DMS53 treated with DMSO at 0.1 percent for 48 hours (cell line): Measurements from ENCODE around the gene ACTR5.
"Not testable (repeated sequence)": the region's sequence is repeated elsewhere in the genome, so short reads cannot be mapped to it uniquely, and the experiment has no call there.

ENCODE experiments used
- DNase-seq: peaks from one replicate; lab custom pipeline; 2025; ENCODE audit not compliant: unreplicated experiment; lab: John Stamatoyannopoulos, UW

The ACTR5 gene

DNA sequence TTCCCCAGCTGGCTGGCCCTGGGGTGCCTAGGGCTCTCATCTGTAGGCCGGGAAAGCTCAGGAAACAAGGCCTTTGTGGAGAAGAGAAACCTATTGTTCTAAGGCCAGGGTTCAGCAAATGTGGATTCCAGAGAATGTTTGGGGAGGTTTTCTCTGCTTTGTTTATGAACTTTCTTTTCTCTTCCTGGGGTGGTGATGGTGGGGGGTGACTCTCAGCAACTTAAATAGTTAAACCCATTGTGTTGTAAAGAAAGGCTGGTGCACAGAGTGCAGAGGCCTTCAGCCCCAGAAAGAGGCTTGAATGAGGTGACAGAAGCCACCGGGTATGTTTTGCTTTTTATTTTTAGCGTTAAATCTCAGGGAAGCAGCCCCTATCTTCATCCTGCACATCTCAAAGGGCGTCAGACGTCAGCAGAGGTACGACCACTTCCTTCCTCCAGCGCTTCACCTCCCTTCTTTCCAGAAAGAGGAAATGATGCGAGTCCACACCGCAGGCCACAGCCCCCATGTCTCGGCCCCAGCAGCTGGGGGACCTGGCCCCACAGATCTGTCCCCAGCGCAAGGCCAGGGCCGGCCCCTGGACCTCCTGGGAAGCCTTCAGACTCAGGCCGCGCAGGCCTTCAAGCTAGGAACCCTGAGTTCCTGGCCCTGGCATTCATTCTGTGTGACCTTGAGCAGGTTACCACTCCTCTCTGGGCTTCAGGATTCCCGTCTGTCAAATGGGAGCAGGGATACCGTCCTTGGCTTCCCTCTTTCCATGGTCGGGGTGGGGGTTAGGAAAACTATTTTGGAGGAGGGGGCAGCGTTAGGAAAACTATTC lies 56.6 kb downstream of the ACTR5 start:
- no peak for DNase-seq

DNA sequence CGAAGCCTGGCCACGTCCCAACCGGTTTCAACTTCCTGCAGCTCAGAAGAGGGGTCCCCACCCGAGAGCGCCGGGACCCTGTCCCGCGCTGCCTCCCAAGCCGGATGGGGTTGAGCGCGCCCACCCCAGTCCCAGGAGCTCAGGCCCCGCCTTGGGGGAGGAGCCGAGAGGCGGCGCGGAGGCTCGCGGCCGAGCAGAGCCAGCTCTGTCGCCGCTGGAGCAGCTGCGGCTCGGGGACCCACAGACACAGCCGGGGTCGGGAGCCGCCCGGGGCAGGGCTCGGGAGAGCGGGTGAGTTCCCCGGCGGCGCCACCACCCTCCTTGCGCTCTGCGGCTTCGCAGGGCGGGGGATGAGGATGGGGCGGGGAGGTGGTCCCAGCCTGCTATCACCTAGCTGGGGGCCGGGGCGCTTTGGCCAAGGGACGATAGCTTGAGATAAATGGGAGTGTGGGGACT lies 57.3 kb downstream of the ACTR5 start, which contains the start of gene PPP1R16B:
PPP1R16B (plus strand) TSS at position 196 of the 456 bp plus-strand sequence. CDS start 30,229 bp downstream, outside the sequence.
- no peak for DNase-seq

DNA sequence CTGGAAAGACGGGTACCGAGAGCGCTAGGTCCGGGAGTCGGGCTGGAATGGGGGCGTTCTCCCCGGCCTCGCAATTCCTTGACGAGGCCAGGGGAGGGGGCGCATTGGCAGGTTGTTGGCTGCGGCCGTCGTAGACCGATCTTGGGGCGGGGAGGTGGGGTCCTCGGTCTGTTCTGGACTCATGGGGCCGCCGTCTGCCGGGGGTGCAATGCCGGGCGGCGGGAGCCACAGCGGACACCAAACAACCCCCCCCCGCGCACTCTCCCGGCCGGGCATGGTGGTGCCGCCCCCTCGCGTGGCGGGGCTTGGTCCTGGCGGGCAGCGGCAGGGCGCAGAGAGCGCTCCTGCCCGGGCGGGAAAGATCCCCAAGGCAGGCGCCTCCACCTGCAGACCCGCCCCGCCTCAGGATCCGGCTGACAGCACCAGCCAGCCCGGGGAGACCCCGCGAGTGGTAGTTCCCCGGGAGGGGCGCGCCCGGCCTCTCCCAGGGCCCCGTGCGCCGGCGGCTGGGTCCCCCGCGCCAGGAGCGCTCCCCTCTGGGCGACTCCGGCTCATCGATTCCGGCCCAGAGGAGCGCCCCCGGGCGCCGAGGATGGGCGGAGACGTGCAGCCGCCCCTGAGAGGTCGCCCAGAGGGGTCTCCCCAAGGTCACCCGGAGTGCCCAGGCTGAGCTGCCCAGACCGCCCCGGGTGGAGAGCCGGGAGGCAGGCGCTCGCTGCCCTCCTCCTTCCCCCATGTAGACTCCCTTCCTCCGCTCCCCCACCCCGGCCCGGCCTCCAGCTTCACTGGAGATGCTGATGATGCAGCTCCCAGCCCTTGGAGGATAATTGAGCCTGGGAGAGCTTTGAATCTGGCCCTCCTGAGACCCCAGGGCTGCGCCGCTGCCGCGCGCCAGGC lies 57.9 kb downstream of the ACTR5 start:
- DNase-seq: no peak

DNA sequence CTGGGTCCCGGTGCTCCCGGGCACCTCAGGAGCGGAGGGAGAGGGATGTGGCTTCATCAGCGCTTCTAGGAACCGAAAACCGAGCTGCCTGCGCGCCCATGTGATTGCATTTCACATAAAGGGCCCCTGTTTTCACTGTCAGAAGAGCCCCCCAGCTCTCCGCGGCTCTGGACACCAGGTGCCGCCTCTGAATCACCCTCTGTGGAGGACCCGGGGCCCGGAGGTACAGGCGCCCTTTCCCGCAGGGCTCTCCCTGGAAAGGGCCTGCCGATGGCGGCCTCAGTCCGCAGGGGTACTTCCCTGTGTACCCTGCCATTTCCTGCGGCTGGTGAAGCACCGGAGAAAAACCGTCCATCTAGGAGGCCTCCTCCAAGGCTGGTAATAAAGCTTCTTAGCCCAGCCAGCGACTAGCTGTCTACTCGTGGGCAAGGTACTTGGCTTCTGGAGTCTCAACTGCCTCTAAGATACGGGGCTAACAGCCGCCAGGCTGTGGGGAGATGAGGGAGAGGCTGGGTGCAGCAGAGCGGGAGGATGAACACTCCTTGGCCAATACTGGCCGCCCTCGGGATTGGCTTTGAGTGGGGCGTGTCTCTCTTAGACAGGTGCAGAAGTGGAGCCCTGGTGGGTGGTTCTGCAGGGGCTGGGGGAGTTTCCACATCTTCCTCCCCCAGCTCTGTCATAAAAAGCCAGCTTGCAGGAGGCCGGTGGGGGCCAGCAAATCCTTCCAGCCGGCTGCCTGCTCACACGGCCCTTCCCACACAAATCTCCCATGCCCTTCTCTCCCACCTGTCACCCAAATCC lies 58.8 kb downstream of the ACTR5 start:
- DNase-seq: no peak

DNA sequence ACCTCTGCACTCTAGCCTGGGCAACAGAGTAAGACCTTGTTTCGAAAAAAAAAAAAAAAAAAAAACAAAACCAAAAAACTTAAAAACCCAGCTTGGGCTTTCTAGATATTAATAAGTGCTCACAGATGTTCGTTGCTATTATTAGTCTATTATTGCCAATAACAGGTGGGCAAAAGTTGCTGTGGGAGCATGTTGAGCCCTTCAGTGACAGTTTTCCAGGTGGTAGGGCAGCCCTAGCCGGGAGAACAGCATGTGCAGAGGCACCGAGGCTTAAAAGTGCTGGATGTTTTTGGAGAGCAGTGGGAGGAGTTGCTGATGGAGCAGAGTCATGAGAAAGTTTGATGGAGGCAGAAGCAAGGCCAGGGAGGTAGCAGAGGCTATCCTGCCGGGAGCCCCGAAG lies 61.7 kb downstream of the ACTR5 start:
- DNase-seq: no peak

DNA sequence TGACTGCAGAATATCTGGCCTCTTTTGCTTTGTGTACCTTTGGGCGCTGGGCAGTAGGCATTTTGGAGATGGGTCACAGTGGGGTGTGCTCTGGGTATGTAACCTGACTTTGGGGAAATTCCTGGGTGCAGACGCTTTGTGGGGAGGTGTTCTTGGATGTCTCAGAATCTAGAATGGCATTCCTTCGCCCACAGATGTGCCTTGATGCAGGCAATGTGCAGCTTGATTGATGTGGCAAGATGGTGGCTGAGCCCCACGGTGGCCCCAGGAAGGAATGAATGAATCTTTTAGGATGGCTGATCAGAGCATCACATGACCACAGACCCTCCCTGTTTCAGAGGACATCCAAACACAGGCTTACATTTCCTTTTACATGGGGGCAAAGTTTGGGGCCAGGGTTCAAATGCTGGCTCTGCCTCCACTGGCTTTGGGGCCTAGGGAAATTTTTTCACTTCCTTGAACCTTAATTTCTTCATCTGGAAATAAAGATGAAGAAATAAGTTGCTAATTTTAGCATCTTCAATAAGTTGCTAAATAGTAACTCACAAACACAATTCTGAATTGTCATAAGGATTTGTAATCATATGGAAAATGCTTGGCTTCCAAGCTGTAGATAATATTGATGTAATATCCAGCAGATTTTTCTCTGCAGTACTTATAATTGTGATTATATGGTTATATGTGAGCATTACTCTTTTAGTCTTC lies 62.8 kb downstream of the ACTR5 start:
- DNase-seq: no peak

DNA sequence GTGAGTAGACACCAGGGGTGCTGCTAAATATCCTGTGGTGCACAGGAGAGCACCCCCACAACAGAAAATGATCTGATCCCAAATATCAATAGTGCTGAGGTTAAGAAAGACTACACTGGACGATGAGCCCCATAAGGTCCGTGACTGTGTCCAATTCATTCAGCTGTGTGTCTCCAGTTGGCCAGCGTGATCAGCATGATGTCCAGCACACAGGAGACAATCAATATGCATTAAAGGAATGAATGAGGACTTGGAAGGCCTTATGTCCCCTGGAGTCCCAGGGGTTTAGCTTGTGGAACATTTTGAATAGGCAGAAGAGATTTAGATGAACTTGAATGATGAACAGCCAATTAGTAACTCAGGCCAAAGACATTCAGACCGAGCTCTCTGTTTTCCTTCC lies 63.5 kb downstream of the ACTR5 start:
- no peak for DNase-seq

DNA sequence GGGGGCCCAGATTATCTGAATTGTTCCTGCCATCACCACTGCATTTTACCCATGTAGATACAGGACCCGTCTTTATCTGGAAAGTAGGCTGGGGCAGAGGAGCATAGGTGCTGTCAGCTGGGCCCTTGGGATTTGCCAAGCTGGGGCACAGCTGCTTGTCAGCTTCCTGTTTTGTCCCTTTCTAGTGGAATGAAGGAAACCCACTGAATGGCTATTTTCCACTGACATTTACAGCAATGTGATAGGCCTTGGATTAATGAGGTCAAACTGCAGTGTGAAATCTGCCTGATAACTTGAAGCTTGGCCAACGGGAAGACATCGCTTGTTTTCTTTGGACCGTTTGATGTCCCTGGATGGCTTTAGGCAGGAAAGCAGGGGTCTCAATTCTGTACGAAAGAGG lies 63.9 kb downstream of the ACTR5 start:
- no peak for DNase-seq

DNA sequence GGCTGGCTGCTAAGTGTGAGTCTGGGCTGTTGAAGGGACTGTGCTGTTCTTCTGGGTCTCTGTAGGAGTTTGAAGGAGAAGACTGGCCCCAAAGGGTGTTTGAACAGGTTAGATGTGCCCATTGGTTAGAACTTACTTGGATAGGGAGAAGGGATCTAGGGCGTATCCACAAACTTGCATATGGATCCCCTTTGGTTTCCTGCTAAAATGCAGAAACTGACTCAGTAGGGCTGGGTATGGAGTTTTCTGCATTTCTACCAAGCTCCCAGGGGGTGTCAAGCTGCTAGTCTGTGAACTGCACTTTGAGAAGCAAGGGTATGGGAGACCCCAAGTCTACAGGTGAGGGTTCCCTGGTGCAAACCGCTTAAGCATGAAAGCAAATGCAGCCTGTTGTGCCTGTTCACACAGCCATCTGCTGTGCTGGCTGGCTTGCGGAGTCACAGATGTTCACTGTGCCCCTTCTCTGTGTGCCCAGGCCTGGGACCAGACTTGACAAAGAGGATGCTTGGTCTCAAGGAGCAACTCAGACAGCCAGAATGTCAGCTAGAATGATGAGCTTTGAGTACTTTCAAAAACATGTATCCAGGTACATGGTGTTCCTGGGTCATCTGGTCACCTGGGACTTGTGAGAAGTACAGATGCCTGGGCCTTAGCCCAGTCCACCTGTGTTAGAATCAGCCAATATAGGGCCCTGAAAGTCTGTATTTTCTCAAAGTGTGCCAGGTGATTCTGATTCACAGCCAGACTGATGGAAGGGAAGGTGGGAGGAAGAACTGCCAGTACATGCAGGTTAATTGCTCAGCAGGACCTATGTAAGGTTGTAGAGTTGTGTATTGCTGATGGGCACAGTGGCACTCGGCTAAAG lies 64.7 kb downstream of the ACTR5 start:
- no peak for DNase-seq

DNA sequence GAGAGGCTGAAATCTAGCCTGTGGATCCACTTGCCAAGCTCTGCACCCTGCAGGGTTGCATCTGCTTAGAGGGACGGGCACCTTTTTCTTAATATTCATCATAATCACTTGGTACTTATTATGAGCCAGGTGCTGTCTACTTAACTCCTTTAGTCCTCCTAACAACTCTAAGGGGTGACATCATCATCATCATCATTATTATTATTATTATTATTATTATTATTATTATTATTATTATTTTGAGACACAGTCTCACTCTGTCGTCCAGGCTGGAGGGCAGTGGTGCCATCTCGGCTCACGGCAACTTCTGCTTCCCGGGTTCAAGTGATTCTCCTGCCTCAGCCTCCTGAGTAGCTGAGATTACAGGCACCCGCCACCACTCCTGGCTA lies 65.3 kb downstream of the ACTR5 start:
- not testable (repeated sequence) for DNase-seq

DNA sequence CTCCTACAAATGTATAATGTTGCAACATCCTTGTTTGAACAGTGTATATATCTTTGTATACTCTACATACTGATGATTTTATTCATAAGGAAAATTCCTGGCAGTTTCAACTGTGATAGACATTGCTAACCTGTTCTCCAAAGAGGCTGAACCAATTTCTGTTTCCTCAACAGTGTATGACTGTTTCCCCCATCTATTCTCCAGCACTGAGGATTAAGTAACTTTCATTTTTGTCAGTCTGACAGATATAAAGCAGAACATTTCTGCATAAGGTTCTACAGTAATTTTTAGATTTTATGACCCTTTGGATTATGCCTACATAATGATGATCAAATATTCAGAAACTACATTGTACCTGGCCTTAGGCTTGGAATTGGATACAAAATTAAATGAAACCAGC lies 67.2 kb downstream of the ACTR5 start:
- no peak for DNase-seq

DNA sequence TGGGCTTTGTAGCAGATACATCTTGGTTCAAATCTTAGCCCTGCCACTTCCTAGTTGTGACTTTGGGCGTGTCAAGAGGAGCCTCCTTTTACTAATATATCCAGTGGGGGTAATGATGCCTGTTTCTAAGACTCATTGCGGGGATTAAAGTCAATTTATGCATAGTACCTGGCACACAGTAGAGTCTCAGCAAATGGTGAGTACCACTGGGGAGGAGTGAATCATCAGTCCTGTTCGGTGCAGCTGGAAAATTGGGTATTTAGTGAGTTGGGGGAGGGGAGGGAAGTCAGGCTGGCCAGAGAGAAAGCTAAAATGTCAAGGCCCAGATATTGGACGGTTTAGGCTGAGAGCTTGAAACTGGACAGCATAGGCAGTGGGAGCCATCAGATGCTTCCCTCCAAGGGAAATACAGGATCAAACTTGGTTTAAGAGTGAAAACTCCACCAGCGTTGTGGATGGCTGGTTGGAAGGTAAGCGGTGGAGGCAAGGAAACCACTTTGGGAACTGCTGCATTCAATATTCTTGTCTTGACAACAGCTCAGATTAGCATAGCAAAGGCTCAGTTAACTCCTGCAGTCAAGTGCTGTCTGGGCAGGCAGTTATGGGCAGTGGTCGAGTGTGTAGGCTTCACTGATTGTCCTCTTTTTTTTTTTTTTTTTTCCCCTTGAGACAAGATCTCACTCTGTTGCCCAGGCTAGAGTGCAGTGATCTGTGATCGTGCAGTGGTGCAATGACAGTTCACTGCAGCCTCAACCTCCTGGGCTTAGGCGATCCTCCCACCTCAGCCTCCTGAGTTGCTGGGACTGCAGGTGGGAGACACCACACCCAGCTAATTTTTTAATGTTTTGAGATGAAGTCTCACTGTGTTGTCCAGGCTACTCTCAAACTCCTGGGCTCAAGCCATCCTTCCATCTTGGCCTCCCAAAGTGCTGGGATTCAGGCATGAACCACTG lies 70.1 kb downstream of the ACTR5 start:
- DNase-seq: no peak
